Measurements from ENCODE around the gene ADCK1. TPM values are rescaled to one million over a fixed set of nuclear protein-coding genes. Genes with fewer than 3 reads are reported as not detected.

Gene ADCK1
- total RNA-seq, 1 experiment from 2014 or later = 12.2 TPM

GRCh38 chr14:77832297-77832696 lies 32.4 kb downstream of the ADCK1 start:
- H2BK12ac ChIP-seq (ENCODE audit: insufficient read length, low read depth, low read length) = no peak overlapping the region

More at GRCh38 chr14:77832297-77832696, 32.4 kb downstream of the ADCK1 start:
- H3K79me1 ChIP-seq (ENCODE audit: insufficient read depth, low read depth, low read length, poor library complexity, severe bottlenecking) = no peaks in the 10 kb centered on the region
- Mint-ChIP-seq H3K27me3 (ENCODE audit: low read depth) (no peaks in the 10 kb centered on the region; the same call in 1 of the 2 replicates), H3K4me1 (no peaks in the 10 kb centered on the region), H3K36me3 (ENCODE audit: insufficient read depth in 1 of 3, low read depth in 3 of 3) (peaks cover 0 to 14% (median 11%) of the 10 kb centered on the region in 3 experiments; a peak in 4 of 7 replicates), H3K27ac (no peak overlapping the region), H3K9me3 (no peaks in the 10 kb centered on the region), H3K4me3 (no peak overlapping the region)
- H2BK15ac ChIP-seq (ENCODE audit: low read depth, low read length) = no peak overlapping the region
- H3K9me3 ChIP-seq (ENCODE audit: control insufficient read depth, low read depth, low read length) = no peaks in the 10 kb centered on the region
- H2BK20ac ChIP-seq (ENCODE audit: low read depth, low read length, poor library complexity, severe bottlenecking) = no peak overlapping the region
- no peak overlapping the region for H4K91ac ChIP-seq (ENCODE audit: insufficient read length, low read depth, low read length)
- no peaks in the 10 kb centered on the region for H3K23me2 ChIP-seq (ENCODE audit: insufficient read length, low read depth, low read length, poor library complexity, severe bottlenecking)
- no peaks in the 10 kb centered on the region for H3K4me1 ChIP-seq (ENCODE audit: insufficient read depth, low read length)
- no peak overlapping the region for H2AK5ac ChIP-seq (ENCODE audit: insufficient read length, low read length)
- no peak overlapping the region for H3K9ac ChIP-seq (ENCODE audit: extremely low read depth, insufficient read length, low read length)
- TF ChIP-seq CTCF (conservative IDR thresholded peaks at IDR 0.05) = no peak
- no peak overlapping the region for H2BK120ac ChIP-seq (ENCODE audit: low read depth, low read length, poor library complexity, severe bottlenecking)
- no peaks in the 10 kb centered on the region for H3K79me2 ChIP-seq (ENCODE audit: insufficient read depth, low read length)
- H3K4ac ChIP-seq (ENCODE audit: low read depth, low read length) = no peak overlapping the region
- no peak overlapping the region for H3K18ac ChIP-seq (ENCODE audit: insufficient read length, low read depth, low read length)
- H4K20me1 ChIP-seq (ENCODE audit: control insufficient read depth, insufficient read depth, insufficient read length) = no peaks in the 10 kb centered on the region
- no peak for DNase-seq
- H3K14ac ChIP-seq (ENCODE audit: insufficient read depth, low read length) = no peak overlapping the region
- H2BK5ac ChIP-seq (ENCODE audit: insufficient read length, low read length) = no peak overlapping the region
- H3K56ac ChIP-seq (ENCODE audit: insufficient read length, low read depth, low read length) = no peak overlapping the region
- H2AFZ ChIP-seq (ENCODE audit: low read length) = no peak overlapping the region
- no CpG with 5 or more reads among the region's 3 CpGs for WGBS (ENCODE audit: extremely low coverage, insufficient read length, low lambda C conversion rate)
- no peak overlapping the region for H3K23ac ChIP-seq (ENCODE audit: insufficient read length, low read depth, low read length)
- no peak overlapping the region for H3K27ac ChIP-seq (ENCODE audit: insufficient read length, low read depth, low read length)
- H4K5ac ChIP-seq (ENCODE audit: insufficient read length, low read depth, low read length) = no peak overlapping the region
- no peaks in the 10 kb centered on the region for H3K27me3 ChIP-seq (ENCODE audit: insufficient read depth, low read length)
- H3K4me2 ChIP-seq (ENCODE audit: insufficient read depth, insufficient read length, low read length) = no peak overlapping the region
- no peak overlapping the region for H3T11ph ChIP-seq (ENCODE audit: low read length)
- H4K8ac ChIP-seq (replicated peaks; ENCODE audit: insufficient read length, low read depth, low read length) = no peak overlapping the region
